ENCODE measurements around the gene KCNA3.

DNA sequence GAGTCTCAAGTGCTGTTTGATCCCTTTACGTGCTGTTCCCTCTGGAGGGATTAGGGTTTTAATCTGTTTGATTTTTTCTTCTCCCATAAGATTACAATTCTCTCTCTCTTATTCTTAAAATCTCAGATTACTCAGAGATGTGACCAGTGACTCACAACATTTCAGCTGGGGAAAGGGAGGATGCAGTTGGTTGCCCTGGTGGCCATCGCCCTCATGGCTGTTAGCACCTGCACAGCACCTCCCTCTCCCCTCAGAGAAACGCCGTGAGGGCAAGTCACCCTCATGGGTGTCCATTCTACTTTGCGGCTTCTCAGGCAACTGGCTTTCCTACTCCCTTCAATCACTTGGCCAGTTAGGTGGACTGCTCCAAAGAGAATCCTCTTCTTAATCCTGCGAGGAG is 42.4 kb upstream of the KCNA3 start:
- TF ChIP-seq ELF4 (IDR thresholded peaks at IDR 0.05) = no peak
- TF ChIP-seq BHLHE40 (IDR thresholded peaks at IDR 0.05; ENCODE audit: borderline replicate concordance) = no peak
- TF ChIP-seq ARNT (IDR thresholded peaks at IDR 0.05) = no peak
- no peak for TF ChIP-seq FOXM1 (IDR thresholded peaks at IDR 0.05; ENCODE audit: borderline replicate concordance)
- TF ChIP-seq L3MBTL2 (conservative IDR thresholded peaks at IDR 0.05) = no peak
- no peak for TF ChIP-seq ZNF384 (IDR thresholded peaks at IDR 0.05)
- TF ChIP-seq SP1 (IDR thresholded peaks at IDR 0.05) = no peak
- no peak for TF ChIP-seq HDGF (IDR thresholded peaks at IDR 0.05; ENCODE audit: borderline replicate concordance)
- TF ChIP-seq SUZ12 (IDR thresholded peaks at IDR 0.05) = no peak
- TF ChIP-seq CTBP1 (IDR thresholded peaks at IDR 0.05; ENCODE audit: borderline replicate concordance) = no peak
- TF ChIP-seq FOXA1 (IDR thresholded peaks at IDR 0.05) = no peak
- TF ChIP-seq LEF1 (IDR thresholded peaks at IDR 0.05; ENCODE audit: borderline replicate concordance) = no peak
- TF ChIP-seq, protein P1, sequence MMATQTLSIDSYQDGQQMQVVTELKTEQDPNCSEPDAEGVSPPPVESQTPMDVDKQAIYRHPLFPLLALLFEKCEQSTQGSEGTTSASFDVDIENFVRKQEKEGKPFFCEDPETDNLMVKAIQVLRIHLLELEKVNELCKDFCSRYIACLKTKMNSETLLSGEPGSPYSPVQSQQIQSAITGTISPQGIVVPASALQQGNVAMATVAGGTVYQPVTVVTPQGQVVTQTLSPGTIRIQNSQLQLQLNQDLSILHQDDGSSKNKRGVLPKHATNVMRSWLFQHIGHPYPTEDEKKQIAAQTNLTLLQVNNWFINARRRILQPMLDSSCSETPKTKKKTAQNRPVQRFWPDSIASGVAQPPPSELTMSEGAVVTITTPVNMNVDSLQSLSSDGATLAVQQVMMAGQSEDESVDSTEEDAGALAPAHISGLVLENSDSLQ (IDR thresholded peaks at IDR 0.05) = no peak
